ENCODE measurements around the gene POLE.

POLE gene

DNA sequence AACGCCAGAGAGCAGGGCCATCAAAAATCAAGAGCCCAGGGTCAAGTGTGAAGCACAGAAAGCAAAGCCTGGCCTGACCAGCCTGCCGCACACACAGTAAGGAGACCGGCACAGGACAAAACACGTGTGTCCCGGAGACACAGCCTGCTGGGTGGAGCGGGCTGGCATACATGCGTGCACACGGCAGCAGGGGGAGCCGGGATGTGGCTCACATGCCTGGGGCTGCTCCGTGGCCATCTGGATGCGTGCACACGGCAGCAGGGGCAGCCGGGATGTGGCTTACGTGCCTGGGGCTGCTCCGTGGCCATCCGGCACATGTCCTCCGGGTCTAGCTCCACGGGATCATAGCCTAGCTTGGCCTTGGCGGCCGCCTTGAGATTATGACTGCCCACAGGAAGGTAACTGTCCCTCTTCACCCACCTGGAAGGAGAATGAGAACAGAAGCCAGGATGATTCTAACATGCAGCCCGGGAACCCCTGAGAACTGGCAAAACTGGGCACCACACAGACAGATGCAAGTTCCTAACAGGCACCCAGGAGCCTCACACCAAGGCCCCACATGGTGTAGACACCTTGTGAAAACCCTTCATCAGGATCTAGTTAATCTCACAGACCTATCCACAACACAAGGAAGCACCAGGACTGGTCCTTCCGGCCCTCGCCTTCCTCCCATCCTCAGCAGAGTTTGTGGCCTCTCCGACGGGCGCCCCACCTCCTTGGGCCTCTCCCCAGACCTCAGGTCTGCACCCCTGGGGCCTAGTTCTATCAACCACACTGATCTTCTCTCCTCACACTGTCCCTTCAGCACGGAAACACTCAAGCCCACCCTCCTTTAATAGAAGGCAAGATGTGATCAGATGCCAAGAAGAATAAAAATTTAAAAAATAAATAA is 13.6 kb downstream of the POLE start:
- DNase-seq, result no peak

GRCh38 chr12:132672678-132673077 is 14.5 kb downstream of the POLE start:
- DNase-seq, result no peak

DNA sequence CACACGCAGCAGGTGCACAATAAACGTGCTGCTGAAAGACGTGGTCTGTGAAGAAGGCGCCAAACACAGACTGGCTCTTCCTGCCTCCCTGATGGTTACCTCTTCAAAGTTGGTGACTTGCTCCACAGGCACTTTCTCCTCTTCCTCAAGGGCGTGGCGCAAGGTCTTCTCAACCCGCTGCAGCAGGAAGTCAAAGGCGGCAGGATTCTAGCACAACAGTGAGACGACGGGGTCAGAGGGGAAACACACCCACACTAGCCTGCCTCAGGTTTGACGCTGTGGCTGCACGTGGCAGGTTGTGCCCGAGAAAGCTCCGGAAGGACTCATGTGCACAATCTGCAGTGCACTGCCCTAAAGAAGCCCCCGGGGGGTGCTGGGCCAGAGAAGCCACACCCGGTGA is 15.0 kb downstream of the POLE start:
- DNase-seq, result no peak

GRCh38 chr12:132669166-132669879 is 17.8 kb downstream of the POLE start:
- DNase-seq, result no peak

DNA sequence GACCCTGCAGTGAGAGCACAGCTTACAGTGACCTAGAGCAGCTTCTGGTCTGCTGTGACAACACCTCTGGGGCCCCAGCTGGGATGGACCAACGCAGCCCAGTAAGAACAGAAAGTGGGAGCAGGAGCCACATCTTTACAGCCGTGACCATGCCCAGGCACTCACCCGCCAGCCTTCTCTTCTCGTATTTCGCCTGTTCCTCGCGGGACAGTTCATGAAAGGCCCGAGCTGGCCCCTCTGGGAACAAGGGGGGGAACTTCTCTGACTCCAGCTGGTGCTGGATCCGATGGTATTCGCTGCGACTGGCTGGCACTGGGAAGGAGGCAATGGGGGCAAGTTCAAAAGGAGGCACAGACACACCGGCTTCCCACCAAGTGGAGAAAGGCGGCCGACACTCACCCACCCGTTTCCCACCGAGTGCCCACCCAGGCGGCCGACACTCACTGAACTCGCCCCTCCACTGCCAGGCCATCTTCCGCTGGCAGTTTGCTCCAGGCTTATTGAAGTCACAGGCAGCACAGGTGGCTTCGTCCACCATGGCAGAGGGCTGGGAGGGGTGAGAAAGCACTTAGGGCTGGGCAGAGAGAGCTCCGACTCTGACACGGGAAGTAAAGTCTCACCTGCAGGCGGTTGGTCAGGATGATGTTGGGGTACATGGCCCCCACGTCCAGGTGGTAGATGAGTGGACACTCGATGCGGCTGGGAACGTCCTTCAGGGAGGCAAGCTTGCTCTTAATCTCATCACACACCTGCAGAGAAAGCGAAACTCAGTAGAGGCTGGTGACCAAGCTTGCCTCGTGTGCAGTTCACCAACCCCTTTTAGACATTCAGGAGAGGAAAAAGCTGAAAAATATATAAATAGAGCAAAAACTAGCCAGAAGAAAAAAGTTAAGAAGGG is 18.7 kb downstream of the POLE start:
- DNase-seq, result no peak

DNA sequence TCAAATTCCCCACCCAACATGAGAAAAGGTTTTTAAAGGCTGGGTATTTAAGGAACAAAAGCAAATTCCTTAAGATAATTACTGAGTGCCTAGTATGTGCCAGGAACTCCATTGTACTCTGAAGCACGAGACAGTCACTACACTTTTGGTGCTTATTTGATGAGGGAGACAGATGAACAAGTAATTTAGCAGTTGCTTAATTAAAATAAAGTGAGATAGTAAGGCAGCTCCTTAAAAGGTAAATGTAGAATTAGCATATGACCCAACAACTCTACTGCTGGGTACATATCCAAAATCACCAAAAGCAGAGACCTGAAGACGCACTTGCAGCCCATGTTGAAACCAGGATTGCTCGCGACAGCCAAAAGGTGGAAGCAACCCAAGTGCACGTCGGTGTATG is 21.3 kb downstream of the POLE start:
- DNase-seq, result no peak

GRCh38 chr12:132665149-132665491 is 22.0 kb downstream of the POLE start:
- DNase-seq, result no peak

GRCh38 chr12:132664206-132665148 is 22.7 kb downstream of the POLE start:
- no peak for DNase-seq

DNA sequence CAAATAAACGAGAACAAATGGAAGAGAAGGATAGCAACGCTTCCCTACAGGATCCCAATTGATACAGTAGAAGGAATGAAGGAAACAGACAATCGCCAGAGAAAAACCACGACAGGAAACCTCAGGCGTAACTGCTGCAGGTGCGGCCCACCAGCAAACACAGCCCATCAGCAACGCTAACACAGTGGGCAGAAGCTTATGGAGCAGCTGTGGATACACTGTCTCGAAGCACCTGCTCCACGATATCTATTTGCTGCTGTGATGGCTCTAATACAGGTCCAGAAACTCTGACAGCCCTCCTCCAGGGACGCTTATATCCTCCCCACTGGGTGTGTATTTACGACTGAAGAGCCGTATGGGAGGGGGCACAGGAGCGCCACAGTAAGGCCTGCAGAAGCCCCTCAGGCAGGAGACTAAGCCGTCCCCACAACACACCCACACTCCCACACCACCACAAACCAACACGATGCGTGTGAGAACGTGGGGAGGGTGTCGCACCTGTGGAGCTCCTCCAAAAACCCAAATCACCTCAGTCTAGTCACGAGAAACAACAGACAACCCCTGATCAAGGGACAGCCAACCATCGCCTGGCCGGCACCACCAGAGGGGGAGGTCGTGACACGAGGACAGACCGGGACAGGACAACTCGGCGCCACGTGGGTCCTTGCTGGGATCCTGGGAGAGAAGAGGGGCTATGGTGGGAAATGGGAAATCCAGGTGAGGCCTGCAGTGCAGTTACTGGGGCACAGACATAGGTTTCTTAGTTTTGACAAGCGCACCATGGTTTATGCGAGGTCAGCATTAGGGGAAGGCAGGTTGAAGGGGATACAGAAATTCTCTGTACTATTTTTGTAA is 24.0 kb downstream of the POLE start:
- no peak for DNase-seq

- no peak for DNase-seq
Observed at GRCh38 chr12:132661972-132662371, 25.2 kb downstream of the POLE start.

- no peak for DNase-seq
Observed at GRCh38 chr12:132660996-132661395, 26.1 kb downstream of the POLE start.

- no peak for DNase-seq
Observed at GRCh38 chr12:132660052-132660451, 27.1 kb downstream of the POLE start.

GRCh38 chr12:132659146-132659545 is 28.0 kb downstream of the POLE start:
- DNase-seq, result no peak

GRCh38 chr12:132658149-132658894 is 28.8 kb downstream of the POLE start:
- no peak for DNase-seq

DNA sequence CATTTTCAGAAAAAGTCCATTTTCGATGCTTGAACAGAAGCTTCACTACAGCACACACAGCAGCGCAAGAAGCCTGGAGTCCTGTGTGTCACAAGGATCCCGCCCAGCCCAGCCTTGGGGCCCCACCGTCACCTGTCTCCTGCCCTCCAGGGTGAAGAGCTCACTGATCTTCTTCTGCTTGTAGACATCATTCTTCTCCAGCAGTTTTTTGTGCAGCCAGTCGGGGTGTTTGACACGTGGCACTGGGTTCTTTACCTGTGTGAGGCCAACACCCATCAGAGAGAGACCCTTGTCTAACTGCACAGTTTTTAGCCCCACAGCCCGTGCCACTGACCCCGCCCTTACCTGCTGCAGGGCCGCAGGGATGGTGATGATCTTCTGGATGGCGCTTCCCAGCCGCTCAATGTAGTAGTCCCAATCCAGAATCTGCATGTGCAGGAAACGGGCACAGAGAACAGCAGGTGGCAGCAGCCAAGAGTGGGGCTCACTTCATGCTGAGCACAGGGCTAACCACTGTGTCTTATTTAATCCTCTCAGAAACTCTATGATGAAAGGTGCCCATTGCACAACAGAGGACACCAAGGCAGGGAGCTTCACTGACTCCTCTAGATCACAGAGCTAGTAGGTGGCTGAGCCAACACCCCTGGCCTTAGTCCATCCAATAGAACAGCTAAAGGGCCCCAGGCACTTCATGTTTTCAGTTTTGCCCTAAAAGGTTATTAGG is 30.0 kb downstream of the POLE start:
- DNase-seq, result no peak

DNA sequence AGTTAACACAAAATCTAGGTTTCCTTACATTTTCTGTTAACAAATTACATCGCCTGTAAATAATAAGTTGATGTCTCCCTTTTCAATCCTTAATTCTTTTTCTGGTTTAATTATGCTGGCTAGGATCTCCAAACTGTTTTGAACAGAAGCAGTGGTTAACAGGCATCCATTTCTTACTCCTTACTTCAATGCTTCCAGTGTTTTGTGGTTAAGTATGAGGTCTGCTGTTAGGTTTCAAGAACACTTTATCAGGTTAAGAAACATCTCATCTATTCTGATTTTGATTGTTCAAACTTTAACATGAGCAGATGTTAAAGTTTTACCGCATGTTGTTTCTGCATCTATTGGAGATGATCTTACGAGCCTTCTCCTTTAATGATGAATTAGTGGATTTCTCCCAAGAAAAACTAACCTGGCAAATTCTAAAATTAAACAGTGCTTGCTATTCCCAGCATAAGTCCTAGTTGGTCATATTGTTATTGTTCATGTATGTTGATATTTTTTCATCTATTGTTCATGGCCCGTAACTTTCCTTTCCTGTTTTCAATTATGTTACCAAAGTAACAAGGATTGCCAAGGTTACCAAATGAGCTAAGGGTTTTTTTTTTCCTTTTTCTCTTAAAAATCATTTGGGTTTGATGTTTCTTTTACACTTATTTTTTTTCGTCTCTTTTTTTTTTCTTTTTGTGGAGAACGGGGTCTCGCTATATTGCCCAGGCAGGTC is 33.4 kb downstream of the POLE start:
- DNase-seq, result no peak

DNA sequence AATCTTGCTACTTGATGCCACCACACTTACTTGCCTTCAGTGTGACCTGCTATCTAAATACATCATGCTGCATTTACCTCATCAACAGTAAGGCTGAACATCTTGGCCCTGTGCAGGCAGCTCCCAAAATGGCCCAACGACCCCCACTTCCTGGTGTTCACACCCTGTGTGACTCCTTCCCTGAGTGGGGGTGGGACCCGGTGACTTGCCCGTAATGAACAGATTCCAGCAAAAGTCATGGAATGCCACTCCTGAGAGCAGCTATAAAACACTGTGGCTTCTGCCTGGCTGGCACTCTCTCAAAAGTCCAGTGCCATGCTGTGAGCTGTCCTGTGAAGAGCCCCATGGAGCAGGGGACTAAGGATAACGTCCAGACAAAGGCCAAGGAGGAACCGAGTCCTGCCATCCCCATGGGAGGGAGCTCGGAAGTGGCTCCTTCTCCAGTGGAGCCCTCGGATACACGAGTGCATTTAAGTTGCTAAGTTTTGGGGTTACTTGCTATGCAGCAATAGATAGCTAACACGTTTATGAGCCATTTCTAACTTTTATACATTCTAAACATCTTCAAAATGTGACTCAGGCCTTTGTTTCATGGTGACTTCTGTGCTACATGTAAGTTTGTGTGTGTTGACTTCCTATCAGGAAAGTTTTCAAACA is 35.6 kb downstream of the POLE start:
- no peak for DNase-seq

DNA sequence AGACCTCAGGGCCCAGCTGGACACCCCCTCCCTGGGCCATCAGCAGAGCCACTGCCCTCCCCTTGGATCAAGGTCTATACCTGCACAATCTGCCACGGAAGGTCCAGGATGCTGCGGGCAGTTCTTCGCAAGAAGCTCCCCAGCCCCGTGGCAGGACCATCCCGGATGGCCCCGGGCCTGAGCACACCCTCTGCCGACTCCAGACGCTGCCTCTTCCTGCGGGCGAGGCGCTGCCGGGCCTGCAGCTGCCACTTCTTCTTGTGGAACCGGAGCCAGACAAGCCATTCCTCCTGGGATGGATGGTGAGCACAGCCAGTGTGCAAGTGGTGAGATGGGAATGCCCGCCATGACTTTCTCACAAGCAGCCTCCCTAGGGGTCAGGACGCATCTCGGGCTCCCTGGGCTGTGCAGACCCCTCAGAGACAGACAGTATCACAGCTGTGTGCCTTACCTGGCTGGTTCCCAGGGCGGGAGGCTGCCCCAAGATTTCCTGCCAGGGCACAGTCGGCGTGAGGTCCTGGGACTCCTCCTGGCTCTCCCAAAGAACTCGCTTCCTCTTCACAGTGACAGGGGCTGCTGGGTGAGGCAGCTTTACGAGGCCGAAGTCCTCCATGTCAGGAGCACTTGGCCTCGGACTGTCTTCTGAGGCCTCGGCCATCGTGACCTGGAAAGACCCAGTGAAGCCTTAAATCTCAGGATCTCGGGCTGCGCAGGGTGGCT is 37.8 kb downstream of the POLE start:
- DNase-seq, result no peak
